ENCODE measurements around the gene PKP3.

DNA sequence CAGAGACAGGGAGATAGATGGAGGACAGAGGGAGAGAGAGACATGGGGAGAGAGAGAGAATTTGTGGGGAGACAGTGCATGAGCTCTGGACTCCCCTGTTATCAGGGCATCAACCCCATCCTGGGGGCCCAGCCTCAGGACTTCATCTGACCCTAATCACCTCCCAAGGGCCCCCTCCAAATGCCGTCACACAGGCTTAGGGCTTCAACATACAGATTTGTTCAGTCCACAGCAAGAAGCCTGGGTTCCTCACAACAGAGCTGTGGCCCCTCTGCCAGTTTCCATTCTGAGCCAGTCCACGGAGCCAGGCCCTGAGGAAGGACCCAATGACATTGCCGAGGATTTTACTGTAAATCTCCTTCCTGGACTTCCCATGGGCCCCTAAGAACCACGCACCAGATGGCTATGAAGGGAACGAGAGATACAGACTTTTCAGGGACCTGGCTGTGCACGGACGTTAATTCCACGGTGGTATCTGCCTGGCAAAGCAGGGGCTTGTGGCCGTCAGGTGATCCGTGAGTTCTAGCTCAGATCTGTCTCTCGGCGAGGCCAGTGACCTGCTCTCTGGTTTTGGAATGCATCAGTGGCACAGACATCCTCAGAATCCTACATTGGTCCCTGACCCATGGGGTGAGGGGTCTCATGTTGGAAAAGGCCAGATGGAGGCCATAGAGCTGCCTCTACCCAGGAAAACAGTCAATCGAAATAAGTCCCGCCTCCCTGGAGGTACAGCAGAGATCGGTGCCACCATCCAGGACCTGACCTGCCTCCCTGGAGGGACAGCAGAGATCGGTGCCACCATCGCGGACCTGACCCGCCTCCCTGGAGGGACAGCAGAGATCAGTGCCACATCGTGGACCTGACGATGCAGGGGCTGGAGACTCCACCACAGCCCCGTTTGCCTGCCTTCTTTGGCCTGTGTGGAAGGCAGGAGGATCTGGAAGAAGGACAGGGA, 33.4 kb upstream of the PKP3 start:
- TF ChIP-seq, protein P1, sequence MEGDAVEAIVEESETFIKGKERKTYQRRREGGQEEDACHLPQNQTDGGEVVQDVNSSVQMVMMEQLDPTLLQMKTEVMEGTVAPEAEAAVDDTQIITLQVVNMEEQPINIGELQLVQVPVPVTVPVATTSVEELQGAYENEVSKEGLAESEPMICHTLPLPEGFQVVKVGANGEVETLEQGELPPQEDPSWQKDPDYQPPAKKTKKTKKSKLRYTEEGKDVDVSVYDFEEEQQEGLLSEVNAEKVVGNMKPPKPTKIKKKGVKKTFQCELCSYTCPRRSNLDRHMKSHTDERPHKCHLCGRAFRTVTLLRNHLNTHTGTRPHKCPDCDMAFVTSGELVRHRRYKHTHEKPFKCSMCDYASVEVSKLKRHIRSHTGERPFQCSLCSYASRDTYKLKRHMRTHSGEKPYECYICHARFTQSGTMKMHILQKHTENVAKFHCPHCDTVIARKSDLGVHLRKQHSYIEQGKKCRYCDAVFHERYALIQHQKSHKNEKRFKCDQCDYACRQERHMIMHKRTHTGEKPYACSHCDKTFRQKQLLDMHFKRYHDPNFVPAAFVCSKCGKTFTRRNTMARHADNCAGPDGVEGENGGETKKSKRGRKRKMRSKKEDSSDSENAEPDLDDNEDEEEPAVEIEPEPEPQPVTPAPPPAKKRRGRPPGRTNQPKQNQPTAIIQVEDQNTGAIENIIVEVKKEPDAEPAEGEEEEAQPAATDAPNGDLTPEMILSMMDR (IDR thresholded peaks at IDR 0.05), result no peak
- TF ChIP-seq POLR2A (IDR thresholded peaks at IDR 0.05), result no peak

Data from breast epithelium (tissue), 3 donors.